PC-9 (cell line): ENCODE measurements around the gene FIBCD1.

Source experiments
- EZH2 ChIP-seq: fragments of 200-600 bp; sonication (generic); IDR thresholded peaks from 2 replicates; pipeline ENCODE4 v1.8.0; 2017; ENCODE audit warnings: antibody characterized with exemption, low read depth
- TF ChIP-seq, protein P1 (sequence below): fragments of 200-600 bp; sonication (generic); conservative IDR thresholded peaks from 2 replicates; pipeline ENCODE4 v1.6.1; 2017; ENCODE audit warnings: mixed run types, antibody characterized with exemption, mild to moderate bottlenecking, moderate library complexity

- TF ChIP-seq, protein P1, sequence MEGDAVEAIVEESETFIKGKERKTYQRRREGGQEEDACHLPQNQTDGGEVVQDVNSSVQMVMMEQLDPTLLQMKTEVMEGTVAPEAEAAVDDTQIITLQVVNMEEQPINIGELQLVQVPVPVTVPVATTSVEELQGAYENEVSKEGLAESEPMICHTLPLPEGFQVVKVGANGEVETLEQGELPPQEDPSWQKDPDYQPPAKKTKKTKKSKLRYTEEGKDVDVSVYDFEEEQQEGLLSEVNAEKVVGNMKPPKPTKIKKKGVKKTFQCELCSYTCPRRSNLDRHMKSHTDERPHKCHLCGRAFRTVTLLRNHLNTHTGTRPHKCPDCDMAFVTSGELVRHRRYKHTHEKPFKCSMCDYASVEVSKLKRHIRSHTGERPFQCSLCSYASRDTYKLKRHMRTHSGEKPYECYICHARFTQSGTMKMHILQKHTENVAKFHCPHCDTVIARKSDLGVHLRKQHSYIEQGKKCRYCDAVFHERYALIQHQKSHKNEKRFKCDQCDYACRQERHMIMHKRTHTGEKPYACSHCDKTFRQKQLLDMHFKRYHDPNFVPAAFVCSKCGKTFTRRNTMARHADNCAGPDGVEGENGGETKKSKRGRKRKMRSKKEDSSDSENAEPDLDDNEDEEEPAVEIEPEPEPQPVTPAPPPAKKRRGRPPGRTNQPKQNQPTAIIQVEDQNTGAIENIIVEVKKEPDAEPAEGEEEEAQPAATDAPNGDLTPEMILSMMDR = no peak
- no peak for TF ChIP-seq EZH2
Measured at GRCh38 chr9:130899051-130899748, 39.8 kb downstream of the FIBCD1 start.
